ENCODE results near the gene SF3B4.
A peak's percentile ranks its signal among the peaks of the same experiment; 100 is the strongest.
"Not testable (repeated sequence)": the region's sequence is repeated elsewhere in the genome, so short reads cannot be mapped to it uniquely, and the experiment has no call there.

Gene SF3B4

DNA sequence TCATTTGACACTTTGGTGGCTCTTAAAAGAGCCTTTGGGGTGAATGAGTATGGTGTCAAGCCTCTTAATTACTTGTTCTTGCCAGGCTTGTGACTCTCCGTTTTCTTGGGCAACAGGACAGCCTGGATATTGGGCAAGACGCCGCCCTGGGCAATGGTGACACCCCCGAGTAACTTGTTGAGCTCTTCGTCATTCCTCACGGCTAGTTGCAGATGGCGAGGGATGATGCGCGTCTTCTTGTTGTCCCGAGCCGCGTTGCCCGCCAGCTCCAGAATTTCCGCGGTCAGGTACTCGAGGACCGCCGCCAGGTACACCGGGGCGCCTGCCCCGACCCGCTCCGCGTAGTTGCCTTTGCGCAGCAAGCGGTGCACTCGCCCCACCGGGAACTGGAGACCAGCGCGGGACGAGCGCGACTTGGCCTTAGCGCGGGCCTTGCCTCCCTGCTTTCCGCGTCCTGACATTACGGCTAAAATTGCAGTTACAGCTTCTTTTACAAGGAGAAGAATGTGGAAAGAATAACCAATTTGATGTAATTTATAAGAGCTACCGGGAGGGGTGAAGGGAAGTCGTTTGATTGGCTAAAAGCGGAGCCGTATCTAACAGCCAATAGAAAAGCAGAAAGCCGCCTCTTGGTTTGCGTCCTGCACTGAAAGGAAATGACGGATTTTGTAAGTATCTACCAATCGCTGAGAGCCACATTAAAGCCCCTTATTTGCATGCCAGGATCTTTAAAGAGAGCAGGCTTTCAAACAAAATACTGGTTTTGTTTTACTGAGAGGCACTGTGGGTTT lies 40.0 kb downstream of the SF3B4 start:
- peak; percentile 68 to 69 for DNase-seq (ENCODE audit: low read depth in 2 of 2)

DNA sequence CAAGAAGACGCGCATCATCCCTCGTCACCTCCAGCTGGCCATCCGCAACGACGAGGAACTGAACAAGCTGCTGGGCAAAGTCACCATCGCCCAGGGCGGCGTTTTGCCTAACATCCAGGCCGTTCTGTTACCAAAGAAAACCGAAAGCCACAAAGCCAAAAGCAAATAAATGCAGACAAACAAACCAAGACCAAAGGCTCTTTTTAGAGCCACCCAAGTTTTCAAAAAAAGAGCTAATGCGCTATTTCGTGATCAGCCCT lies 40.5 kb downstream of the SF3B4 start:
- not testable (repeated sequence) for DNase-seq (ENCODE audit: low read depth in 2 of 2)

DNA sequence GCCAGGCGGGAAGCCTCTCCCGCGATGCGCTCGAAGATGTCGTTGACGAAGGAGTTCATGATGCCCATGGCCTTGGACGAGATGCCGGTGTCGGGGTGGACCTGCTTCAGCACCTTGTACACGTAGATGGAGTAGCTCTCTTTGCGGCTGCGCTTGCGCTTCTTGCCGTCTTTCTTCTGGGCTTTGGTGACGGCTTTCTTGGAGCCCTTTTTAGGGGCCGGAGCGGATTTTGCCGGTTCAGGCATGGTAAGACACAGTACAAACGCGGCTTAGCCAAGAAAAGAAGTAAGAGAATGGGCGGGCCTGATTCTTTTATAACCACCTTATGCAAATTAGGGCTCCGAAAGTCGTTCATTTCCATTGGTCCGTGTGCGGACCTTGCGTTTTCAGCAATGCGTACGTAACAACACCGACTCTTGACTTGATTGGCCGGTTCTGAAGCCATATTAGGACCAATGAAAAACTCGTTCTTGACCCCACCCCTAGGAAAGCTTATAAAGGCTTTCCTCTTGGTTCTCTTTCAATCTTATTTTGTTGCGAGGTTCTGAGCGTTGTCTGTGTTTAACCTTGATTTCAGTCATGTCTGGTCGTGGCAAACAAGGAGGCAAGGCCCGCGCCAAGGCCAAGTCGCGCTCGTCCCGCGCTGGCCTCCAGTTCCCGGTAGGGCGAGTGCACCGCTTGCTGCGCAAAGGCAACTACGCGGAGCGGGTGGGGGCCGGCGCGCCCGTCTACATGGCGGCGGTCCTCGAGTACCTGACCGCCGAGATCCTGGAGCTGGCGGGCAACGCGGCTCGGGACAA lies 41.0 kb downstream of the SF3B4 start:
- DNase-seq (ENCODE audit: low read depth in 2 of 2) = peak; percentile 72 to 77

DNA sequence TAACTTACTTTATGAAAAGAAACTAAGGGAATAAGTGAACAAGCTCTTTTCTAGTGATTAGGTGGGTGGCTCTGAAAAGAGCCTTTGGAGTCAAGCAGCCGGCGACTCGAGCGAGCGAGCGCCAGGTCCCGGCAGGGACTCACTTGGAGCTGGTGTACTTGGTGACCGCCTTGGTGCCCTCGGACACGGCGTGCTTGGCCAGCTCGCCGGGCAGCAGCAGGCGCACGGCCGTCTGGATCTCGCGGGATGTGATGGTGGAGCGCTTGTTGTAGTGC lies 41.5 kb downstream of the SF3B4 start:
- DNase-seq (ENCODE audit: low read depth in 2 of 2) = not testable (repeated sequence)

DNA sequence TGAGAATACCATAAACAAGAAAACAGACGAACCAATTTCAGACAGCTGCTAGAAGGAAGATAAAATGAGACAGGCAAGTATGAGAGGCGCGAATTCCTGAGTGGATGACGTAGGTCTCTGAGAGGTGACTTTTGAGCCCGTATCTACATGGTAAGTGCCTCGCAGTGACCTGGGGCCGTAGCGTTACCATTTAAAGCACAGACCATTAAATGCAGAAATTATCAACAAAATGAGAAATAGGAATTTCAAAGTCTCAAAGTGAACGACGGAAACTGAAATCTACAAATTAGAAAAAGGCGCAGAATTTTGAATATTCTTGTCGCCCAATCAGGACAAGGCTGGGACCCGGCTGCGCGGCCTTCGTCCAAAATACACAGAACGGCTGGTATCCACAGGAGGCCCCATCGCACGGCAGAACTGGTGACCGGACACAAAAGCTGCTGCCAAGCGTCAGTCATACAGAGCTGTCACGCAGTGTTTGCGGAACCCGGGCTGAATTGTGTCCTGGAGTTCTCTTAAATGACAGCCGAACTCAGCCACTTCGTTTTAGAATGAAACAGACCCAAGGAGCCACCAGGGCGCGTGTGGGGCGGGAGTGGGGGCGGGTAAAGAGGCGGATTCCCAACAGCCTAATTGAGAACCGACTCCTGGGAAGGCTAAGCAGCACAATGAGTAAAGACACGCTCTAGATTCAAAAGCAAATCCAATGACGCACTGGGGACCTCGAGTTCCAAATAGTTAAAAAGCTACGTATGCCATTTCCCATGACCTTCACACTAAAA lies 42.1 kb downstream of the SF3B4 start:
- DNase-seq (ENCODE audit: low read depth in 2 of 2) = peak; percentile 68 to 81

DNA sequence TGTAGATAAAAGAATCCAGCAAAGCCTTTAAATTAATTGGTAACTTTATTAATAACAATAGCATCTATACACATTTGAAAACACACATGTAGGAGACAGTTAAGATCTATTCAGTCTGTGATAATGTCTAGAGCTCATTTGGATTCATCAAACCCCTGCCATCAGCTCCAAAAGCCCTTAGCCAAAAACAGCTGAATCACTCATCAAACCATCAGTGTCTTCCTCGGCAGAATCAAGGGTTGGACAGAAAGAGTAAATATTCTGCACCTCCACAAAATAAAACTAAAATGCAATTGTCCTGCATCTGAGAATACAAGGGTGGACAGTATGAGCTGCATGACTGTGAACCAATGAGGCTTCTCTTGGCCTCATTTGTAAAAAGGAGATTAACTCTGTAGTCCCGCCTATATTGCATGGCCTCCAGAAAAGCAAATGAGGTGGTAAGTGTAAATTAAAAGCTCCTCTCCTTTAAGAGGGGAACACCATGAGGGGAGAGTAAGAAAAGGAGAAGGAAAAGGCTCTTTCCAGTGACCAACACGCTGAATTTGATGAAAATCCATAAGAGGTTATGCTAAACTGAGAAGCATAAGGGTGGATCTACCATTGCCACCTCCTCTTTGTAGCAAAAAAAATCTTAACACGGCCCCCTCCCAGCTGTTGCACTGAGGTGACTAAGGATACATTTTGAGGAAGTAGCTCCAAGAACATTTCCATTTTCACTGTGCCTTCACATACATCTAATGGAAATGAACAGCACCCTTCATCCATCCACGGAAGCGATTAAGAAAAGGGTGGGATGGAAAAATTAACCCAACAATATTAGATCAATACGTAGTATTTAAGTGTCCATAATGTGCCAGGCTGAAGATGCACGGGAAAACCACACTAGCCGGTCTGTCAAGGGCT lies 42.9 kb downstream of the SF3B4 start:
- DNase-seq (ENCODE audit: low read depth in 2 of 2) = peak; percentile 18 to 20

DNA sequence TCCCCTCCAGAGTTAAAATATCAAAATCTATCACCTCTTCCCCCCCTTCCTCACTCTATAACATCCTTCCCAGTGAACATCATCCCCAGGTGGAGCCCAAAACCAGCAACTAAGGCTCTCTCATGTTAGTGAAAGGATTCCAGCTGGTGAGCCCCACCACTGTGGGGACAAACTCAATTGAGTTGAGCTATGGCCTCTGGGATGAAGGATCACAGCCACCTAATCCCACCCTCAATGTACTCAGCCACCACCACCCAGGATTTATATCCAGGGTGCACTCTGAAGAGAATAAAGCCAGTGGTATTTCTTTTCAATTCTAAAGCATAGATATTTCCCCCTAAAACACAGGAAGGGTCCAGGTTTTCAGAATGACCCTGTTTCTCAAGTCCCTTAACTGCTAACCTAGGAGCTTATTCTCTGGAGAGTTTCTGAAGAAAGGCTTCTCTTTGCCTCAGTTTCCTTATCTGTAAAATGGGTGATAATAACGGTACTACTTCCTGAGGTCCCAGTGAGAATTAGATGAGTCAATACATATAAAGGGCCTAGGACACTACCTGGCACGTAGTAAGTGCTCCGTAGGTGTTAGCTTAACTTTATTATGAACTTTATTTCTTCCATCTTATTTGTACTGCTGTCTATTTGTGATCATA lies 43.9 kb downstream of the SF3B4 start:
- DNase-seq (ENCODE audit: low read depth in 2 of 2) = no peak

DNA sequence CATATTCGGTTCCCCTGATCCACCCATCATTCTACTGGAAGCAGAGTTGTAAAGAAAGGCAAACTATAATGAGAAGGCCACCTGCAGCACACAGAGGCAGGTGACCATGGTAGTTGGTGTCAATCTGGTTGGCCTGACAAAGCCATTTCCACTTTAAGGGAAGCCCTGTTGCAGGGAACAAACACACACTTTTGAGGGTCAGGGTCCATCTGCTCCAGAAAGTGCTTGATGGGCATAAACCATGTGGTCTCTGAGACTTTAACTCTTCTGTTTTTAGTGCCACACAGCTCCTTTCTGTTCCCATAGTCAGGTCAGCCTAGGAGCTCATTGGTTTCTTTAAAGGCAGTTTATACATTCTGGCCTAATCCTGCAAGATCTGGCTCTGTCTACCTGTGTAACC lies 45.7 kb downstream of the SF3B4 start:
- DNase-seq (ENCODE audit: low read depth in 2 of 2) = no peak

DNA sequence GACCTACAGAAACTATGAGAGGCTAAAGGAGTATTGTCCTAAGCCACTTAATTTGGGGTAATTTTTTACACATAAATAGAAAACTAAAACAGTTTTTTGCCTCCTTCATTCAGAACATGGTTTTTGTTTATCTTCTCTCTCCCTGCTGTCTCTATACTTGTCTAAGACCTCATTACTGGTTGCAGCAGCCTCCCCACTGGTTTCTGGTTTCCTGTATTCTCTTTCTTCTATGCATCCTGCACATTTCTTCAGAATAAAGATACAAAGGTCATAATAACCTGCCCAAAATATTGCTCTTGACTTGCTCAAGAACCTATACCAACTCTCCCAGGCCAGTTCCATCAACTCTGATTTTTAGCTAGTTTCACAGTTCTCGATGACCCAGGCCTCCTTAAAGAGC lies 48.0 kb downstream of the SF3B4 start:
- no peak for DNase-seq (ENCODE audit: low read depth in 2 of 2)

DNA sequence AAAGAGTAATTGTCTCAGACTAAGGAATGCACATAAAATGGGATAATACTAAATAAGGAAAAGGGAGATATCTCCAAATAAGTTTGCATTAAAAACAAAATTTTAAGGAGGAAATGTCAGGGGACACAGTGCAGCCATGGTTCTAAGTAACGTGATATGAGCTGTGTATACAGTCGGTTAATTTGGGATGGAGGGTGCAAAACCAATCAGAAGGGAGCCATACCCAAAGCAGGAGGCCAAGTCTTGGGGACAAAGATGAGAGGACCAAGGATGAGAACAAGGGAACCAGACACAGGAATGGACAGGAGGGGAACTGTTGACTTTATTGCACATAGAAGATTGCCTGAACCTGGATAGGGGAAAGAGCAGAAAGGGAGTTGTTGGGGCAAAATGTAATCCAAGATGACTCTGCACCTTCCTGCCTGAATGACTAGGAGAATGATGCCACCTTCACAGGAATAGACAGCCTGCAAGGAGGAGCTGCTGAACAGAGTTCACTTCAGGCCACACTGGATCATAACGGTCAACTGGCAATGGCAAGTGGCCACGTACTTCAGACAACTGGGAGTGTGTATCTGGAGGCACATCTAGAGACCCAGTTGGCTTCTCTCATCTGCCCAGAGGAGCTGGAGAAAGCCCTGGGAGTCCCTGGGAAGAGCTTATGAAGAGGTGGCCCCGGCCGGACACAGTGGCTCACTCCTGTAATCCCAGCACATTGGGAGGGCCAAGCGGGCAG lies 50.2 kb downstream of the SF3B4 start:
- DNase-seq (ENCODE audit: low read depth in 2 of 2) = no peak
